Measurements from ENCODE around the gene PTGES3L. TPM values are rescaled to one million over a fixed set of nuclear protein-coding genes. Genes with fewer than 3 reads are reported as not detected.
"Not testable (repeated sequence)": the region's sequence is repeated elsewhere in the genome, so short reads cannot be mapped to it uniquely, and the experiment has no call there.

The PTGES3L gene
- polyA plus RNA-seq, 2 donors: 0.65 to 0.94 TPM

DNA sequence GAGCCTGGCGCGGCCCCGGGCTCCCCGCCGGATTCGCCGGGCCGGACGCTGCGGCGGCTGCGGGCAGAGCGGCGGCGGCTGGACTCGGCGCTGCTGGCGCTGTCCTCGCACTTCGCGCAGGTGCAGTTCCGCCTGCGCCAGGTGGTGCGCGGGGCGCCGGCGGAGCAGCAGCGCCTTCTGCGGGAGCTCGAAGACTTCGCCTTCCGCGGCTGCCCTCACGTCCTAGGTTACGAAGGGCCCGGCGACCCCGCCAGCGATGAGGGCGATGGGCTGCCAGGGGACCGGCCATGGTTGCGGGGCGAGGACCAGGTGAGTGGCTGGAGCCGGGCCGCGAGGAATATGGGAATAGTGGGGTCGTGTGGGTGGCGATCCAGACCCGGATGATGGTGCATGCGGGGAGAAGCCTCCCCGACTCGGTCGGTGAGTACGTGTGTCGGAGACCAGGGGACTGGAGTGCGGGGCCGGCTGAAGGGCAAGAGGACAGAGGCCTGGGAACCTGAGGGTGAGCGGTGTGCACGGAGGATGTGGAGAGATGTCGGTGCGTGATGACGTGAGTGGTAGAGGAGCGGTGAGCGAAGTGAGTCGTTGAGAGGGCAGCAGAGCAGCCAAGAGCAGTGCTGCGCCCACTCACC lies 1.0 kb upstream of the PTGES3L start:
- Histone ChIP-seq H3K36me3 (ENCODE audit: control insufficient read depth in 2 of 2, insufficient read depth in 2 of 2, low read length in 1 of 2) (peaks cover 0 to under 1% of the 10 kb centered on the region in 2 donors), H3K4me1 (ENCODE audit: control insufficient read depth in 2 of 2, insufficient read depth in 2 of 2, low read length in 1 of 2) (peaks cover 0 to 4% of the 10 kb centered on the region in 2 donors), H3K9me3 (ENCODE audit: control insufficient read depth in 2 of 2, insufficient read depth in 1 of 2, low read depth in 1 of 2, low read length in 1 of 2) (no peaks in the 10 kb centered on the region), H3K4me3 (ENCODE audit: low read depth in 1 of 2, low read length in 2 of 2) (peak overlapping the region; percentile 75 to 97), H3K27me3 (ENCODE audit: control insufficient read depth in 1 of 2, insufficient read depth in 2 of 2, low read length in 2 of 2) (no peaks in the 10 kb centered on the region), H3K27ac (ENCODE audit: low read depth in 2 of 2, low read length in 1 of 2) (peak overlapping the region; percentile 87 to 93)
- WGBS, 2 donors: 0% methylated on average over 56 to 67 of the region's 67 CpGs

DNA sequence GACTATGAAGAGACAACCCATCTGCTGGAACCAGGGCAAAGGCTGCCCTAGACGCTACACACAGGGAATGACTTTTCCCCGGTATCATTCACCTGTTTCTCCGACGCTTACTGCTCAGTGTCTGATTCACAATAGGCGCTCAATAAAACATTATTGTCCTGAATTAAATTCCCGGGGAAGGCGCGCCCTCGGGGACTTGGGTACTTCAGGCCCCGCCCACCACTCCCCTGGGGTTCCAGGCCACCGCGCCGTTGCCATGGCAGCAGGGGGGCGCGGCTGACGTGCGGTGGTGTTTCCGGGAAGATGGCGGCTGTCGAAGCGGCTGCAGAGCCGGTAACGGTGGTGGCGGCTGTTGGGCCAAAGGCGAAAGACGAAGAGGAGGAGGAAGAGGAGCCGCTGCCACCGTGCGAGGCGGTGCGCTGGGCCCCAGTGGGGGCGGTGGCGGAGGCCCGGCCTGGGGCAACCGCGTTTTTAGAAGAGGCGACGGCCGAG lies 440 bp upstream of the PTGES3L start, which contains the start of gene RUNDC1:
RUNDC1 (plus strand) TSS at position 292 of the 492 bp plus-strand sequence; CDS start at position 304, 12 bp downstream.
- 0 to 1% methylated on average over 23 to 39 of the region's 39 CpGs for WGBS, 2 donors
- H3K27me3 ChIP-seq (ENCODE audit: control insufficient read depth in 1 of 2, insufficient read depth in 2 of 2, low read length in 2 of 2): no peaks in the 10 kb centered on the region
- no peaks in the 10 kb centered on the region for H3K36me3 ChIP-seq (ENCODE audit: control insufficient read depth in 2 of 2, insufficient read depth in 2 of 2, low read length in 1 of 2)
- no peaks in the 10 kb centered on the region for H3K9me3 ChIP-seq (ENCODE audit: control insufficient read depth in 2 of 2, insufficient read depth in 1 of 2, low read depth in 1 of 2, low read length in 1 of 2)
- H3K27ac ChIP-seq (ENCODE audit: low read depth in 2 of 2, low read length in 1 of 2): peak within 1 kb of the TSS; percentile 87 to 93
- peaks cover 0 to 4% of the 10 kb centered on the region in 2 donors for H3K4me1 ChIP-seq (ENCODE audit: control insufficient read depth in 2 of 2, insufficient read depth in 2 of 2, low read length in 1 of 2)
- peak within 1 kb of the TSS; percentile 75 to 97 for H3K4me3 ChIP-seq (ENCODE audit: low read depth in 1 of 2, low read length in 2 of 2)

DNA sequence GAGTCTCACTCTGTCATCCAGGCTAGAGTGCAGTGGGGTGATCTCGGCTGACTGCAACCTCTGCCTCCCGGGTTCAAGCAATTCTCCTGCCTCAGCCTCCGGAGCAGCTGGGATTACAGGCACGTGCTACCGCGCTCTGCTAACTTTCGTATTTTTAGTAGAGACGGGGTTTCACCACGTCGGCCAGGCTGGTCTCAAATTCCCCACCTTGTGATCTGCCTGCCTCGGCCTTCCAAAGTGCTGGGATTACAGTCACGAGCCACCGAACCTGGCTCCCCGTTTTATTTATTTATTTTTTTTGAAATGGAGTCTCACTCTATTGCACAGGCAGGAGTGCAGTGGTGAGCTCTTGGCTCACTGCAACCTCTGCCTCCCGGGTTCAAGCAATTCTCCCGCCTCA lies 4.2 kb downstream of the PTGES3L start:
- WGBS, 2 donors: 91% methylated on average over 16 of the region's 16 CpGs
- not testable (repeated sequence) for H3K4me3 ChIP-seq (ENCODE audit: low read depth in 1 of 2, low read length in 2 of 2); H3K27ac ChIP-seq (ENCODE audit: low read depth in 2 of 2, low read length in 1 of 2); H3K4me1 ChIP-seq (ENCODE audit: control insufficient read depth in 2 of 2, insufficient read depth in 2 of 2, low read length in 1 of 2); H3K36me3 ChIP-seq (ENCODE audit: control insufficient read depth in 2 of 2, insufficient read depth in 2 of 2, low read length in 1 of 2); H3K27me3 ChIP-seq (ENCODE audit: control insufficient read depth in 1 of 2, insufficient read depth in 2 of 2, low read length in 2 of 2); H3K9me3 ChIP-seq (ENCODE audit: control insufficient read depth in 2 of 2, insufficient read depth in 1 of 2, low read depth in 1 of 2, low read length in 1 of 2)

DNA sequence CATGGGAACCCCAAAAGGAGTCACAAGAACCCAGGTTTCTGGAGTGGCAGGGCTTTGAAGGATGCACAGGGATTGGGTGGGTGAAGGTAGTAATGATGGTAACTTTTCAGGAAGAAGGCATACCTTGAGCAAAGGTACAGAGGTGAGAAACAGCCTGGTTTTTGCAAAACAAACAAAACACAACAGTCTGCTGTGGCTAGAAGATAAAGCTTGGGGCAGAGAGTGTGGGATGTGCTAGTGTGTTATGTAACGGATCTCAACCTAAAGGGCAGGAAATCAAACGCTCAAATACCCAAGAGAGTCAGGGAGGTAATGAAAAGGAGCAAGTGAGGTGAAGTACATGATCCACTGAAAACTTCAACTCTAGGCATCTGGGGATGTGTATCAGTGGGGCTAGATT lies 4.6 kb downstream of the PTGES3L start:
- Histone ChIP-seq H3K36me3 (ENCODE audit: control insufficient read depth in 2 of 2, insufficient read depth in 2 of 2, low read length in 1 of 2) (no peaks in the 10 kb centered on the region), H3K9me3 (ENCODE audit: control insufficient read depth in 2 of 2, insufficient read depth in 1 of 2, low read depth in 1 of 2, low read length in 1 of 2) (no peaks in the 10 kb centered on the region), H3K27me3 (ENCODE audit: control insufficient read depth in 1 of 2, insufficient read depth in 2 of 2, low read length in 2 of 2) (no peaks in the 10 kb centered on the region), H3K4me3 (ENCODE audit: low read depth in 1 of 2, low read length in 2 of 2) (no peak overlapping the region), H3K4me1 (ENCODE audit: control insufficient read depth in 2 of 2, insufficient read depth in 2 of 2, low read length in 1 of 2) (peaks cover 0 to 4% of the 10 kb centered on the region in 2 donors), H3K27ac (ENCODE audit: low read depth in 2 of 2, low read length in 1 of 2) (no peak overlapping the region)
- 45 to 49% methylated on average over 2 of the region's 2 CpGs for WGBS, 2 donors

DNA sequence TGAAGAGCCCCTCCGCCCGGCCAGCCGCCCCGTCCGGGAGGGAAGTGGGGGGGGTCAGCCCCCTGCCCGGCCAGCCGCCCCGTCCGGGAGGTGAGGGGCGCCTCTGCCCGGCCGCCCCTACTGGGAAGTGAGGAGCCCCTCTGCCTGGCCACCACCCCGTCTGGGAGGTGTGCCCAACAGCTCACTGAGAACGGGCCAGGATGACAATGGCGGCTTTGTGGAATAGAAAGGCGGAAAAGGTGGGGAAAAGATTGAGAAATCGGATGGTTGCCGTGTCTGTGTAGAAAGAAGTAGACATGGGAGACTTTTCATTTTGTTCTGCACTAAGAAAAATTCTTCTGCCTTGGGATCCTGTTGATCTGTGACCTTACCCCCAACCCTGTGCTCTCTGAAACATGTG lies 6.6 kb downstream of the PTGES3L start:
- not testable (repeated sequence) for H3K4me1 ChIP-seq (ENCODE audit: control insufficient read depth in 2 of 2, insufficient read depth in 2 of 2, low read length in 1 of 2); H3K36me3 ChIP-seq (ENCODE audit: control insufficient read depth in 2 of 2, insufficient read depth in 2 of 2, low read length in 1 of 2); H3K27ac ChIP-seq (ENCODE audit: low read depth in 2 of 2, low read length in 1 of 2); H3K4me3 ChIP-seq (ENCODE audit: low read depth in 1 of 2, low read length in 2 of 2); H3K9me3 ChIP-seq (ENCODE audit: control insufficient read depth in 2 of 2, insufficient read depth in 1 of 2, low read depth in 1 of 2, low read length in 1 of 2); H3K27me3 ChIP-seq (ENCODE audit: control insufficient read depth in 1 of 2, insufficient read depth in 2 of 2, low read length in 2 of 2)
- 79 to 83% methylated on average over 4 to 11 of the region's 18 CpGs for WGBS, 2 donors

DNA sequence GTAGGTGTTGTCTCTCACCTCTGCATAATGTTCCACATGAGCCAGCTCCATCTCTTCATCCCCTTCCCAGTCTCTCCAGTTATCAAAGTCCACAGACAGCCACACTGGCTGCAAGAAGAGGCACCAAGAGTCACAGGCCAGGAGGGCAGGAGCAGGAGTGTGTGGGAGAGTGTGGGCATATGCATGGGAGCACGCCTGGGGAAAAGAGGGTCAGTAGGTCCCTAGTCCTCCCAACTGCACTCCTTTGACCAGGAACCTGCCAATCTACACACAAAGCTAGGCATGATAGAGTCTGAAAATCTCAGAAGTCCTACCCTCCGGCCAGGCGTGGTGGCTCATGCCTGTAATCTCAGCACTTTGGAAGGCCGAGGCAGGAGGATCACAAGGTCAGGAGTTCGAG lies 8.3 kb downstream of the PTGES3L start:
- 88 to 92% methylated on average over 5 of the region's 5 CpGs for WGBS, 2 donors
- no peak overlapping the region for H3K4me3 ChIP-seq (ENCODE audit: low read depth in 1 of 2, low read length in 2 of 2)
- no peaks in the 10 kb centered on the region for H3K27me3 ChIP-seq (ENCODE audit: control insufficient read depth in 1 of 2, insufficient read depth in 2 of 2, low read length in 2 of 2)
- no peaks in the 10 kb centered on the region for H3K4me1 ChIP-seq (ENCODE audit: control insufficient read depth in 2 of 2, insufficient read depth in 2 of 2, low read length in 1 of 2)
- no peaks in the 10 kb centered on the region for H3K9me3 ChIP-seq (ENCODE audit: control insufficient read depth in 2 of 2, insufficient read depth in 1 of 2, low read depth in 1 of 2, low read length in 1 of 2)
- H3K27ac ChIP-seq (ENCODE audit: low read depth in 2 of 2, low read length in 1 of 2): no peak overlapping the region
- H3K36me3 ChIP-seq (ENCODE audit: control insufficient read depth in 2 of 2, insufficient read depth in 2 of 2, low read length in 1 of 2): no peaks in the 10 kb centered on the region

DNA sequence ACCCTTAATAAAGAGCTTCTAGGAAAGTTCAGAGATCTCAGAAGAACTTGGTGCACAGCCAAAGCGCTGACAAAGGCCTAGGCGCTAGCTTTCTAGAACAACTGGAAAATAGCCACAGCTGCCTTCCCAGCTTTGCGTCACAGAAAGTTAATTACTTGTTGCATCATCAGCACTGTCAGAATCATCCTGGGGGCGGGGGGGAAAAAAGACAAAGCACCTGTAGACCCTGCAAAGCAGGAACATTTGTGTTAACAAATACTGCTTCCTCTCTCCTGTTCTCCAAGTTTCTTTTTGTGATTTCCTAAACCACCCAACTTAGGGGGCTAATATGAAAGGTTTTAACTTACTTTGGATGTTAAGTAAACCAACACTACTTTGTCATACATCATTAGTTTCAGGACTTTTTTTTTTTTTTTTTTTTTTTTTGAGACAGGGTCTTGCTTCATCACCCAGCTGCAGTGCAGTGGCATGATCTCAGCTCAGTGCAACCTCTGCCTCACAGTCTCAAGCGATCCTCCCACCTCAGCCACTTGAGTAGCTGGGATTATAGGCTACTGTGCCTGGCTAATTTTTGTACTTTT lies 10.8 kb downstream of the PTGES3L start:
- H3K4me3 ChIP-seq (ENCODE audit: low read depth in 1 of 2, low read length in 2 of 2): no peak overlapping the region
- H3K4me1 ChIP-seq (ENCODE audit: control insufficient read depth in 2 of 2, insufficient read depth in 2 of 2, low read length in 1 of 2): no peaks in the 10 kb centered on the region
- no peaks in the 10 kb centered on the region for H3K36me3 ChIP-seq (ENCODE audit: control insufficient read depth in 2 of 2, insufficient read depth in 2 of 2, low read length in 1 of 2)
- H3K27me3 ChIP-seq (ENCODE audit: control insufficient read depth in 1 of 2, insufficient read depth in 2 of 2, low read length in 2 of 2): no peaks in the 10 kb centered on the region
- no peaks in the 10 kb centered on the region for H3K9me3 ChIP-seq (ENCODE audit: control insufficient read depth in 2 of 2, insufficient read depth in 1 of 2, low read depth in 1 of 2, low read length in 1 of 2)
- 45 to 46% methylated on average over 5 of the region's 5 CpGs for WGBS, 2 donors
- no peak overlapping the region for H3K27ac ChIP-seq (ENCODE audit: low read depth in 2 of 2, low read length in 1 of 2)

DNA sequence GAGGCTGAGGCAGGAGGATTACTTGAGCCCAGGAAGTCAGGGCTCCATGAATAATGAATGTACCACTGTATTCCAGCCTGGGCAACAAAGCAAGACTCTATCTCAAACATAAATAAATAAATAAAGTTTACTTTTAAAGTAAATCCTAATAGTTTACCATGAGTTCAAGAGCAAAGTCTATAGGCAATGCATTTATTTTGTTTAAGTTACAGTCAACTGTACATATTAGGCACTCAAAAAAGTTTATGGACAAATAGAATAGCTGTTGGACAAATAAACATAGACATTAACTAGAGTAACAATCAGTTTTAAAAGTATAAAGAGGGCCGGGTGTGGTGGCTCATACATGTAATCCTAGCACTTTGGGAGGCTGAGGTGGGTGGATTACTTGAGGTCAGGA lies 12.0 kb downstream of the PTGES3L start:
- no peaks in the 10 kb centered on the region for H3K4me1 ChIP-seq (ENCODE audit: control insufficient read depth in 2 of 2, insufficient read depth in 2 of 2, low read length in 1 of 2)
- H3K36me3 ChIP-seq (ENCODE audit: control insufficient read depth in 2 of 2, insufficient read depth in 2 of 2, low read length in 1 of 2): no peaks in the 10 kb centered on the region
- H3K4me3 ChIP-seq (ENCODE audit: low read depth in 1 of 2, low read length in 2 of 2): no peak overlapping the region
- 67 to 73% methylated on average over 1 of the region's 1 CpG for WGBS, 2 donors
- H3K27me3 ChIP-seq (ENCODE audit: control insufficient read depth in 1 of 2, insufficient read depth in 2 of 2, low read length in 2 of 2): no peaks in the 10 kb centered on the region
- no peaks in the 10 kb centered on the region for H3K9me3 ChIP-seq (ENCODE audit: control insufficient read depth in 2 of 2, insufficient read depth in 1 of 2, low read depth in 1 of 2, low read length in 1 of 2)
- no peak overlapping the region for H3K27ac ChIP-seq (ENCODE audit: low read depth in 2 of 2, low read length in 1 of 2)

DNA sequence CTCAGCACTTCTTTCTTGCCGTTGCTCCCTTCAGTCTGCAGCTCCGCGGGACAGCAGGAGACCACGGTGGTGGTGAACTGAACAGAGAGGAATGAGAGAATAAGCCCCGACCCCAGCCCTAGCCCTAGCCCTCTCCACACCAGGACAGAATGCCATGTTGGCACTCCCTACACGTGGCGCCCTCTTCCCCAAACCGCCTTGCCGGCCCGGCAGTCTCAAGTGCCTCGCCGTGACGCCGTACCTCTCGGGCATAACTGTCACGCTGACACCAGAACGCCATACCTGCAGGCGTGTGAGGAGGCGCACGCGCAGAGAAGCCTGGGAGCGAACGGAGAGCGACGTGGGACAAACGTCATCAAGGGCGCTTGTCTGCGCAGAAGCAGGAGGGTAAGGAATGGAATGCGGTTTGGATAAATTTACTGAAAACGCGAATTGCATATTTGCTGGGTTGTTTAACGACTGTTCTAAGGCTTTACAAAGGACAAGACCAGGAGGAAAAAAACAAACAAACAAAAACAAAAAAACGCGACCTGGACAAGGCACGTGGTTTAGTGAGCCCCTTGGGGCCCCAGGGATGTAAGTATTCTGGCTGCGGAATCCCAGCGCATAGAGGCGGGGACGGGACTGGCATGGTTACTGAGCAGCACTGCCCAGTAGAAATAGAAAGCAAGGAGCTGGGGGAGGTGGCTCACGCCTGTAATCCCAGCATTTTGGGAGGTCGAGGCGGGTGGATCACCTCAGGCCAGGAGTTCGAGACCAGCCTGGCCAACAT lies 15.5 kb downstream of the PTGES3L start, which contains the start of gene AARSD1:
AARSD1 (minus strand) TSS at position 294 of the 772 bp plus-strand sequence; CDS start at position 280, 14 bp downstream.
- H3K27ac ChIP-seq (ENCODE audit: low read depth in 2 of 2, low read length in 1 of 2): peak within 1 kb of the TSS; percentile 28 to 87
- peaks cover 4 to 11% of the 10 kb centered on the region in 2 donors for H3K36me3 ChIP-seq (ENCODE audit: control insufficient read depth in 2 of 2, insufficient read depth in 2 of 2, low read length in 1 of 2)
- no peaks in the 10 kb centered on the region for H3K27me3 ChIP-seq (ENCODE audit: control insufficient read depth in 1 of 2, insufficient read depth in 2 of 2, low read length in 2 of 2)
- H3K9me3 ChIP-seq (ENCODE audit: control insufficient read depth in 2 of 2, insufficient read depth in 1 of 2, low read depth in 1 of 2, low read length in 1 of 2): no peaks in the 10 kb centered on the region
- peak within 1 kb of the TSS; percentile 74 to 98 for H3K4me3 ChIP-seq (ENCODE audit: low read depth in 1 of 2, low read length in 2 of 2)
- WGBS, 2 donors: 1 to 2% methylated on average over 43 of the region's 43 CpGs
- peaks cover 0 to 2% of the 10 kb centered on the region in 2 donors for H3K4me1 ChIP-seq (ENCODE audit: control insufficient read depth in 2 of 2, insufficient read depth in 2 of 2, low read length in 1 of 2)

All from esophagus (tissue), 2 donors.